Fibroblast of skin of left quadriceps (primary cell): ENCODE data around the gene ASRGL1.
A peak's percentile ranks its signal among the peaks of the same experiment; 100 is the strongest.
"Not testable (repeated sequence)": the region's sequence is repeated elsewhere in the genome, so short reads cannot be mapped to it uniquely, and the experiment has no call there.

Experiments used
- DNase-seq, 2 experiments: peaks; one replicate each; pipeline ENCODE4 v3.0.0-alpha.2; 2013; ENCODE audit warnings: low read depth in 2 of 2

ASRGL1 gene

DNA sequence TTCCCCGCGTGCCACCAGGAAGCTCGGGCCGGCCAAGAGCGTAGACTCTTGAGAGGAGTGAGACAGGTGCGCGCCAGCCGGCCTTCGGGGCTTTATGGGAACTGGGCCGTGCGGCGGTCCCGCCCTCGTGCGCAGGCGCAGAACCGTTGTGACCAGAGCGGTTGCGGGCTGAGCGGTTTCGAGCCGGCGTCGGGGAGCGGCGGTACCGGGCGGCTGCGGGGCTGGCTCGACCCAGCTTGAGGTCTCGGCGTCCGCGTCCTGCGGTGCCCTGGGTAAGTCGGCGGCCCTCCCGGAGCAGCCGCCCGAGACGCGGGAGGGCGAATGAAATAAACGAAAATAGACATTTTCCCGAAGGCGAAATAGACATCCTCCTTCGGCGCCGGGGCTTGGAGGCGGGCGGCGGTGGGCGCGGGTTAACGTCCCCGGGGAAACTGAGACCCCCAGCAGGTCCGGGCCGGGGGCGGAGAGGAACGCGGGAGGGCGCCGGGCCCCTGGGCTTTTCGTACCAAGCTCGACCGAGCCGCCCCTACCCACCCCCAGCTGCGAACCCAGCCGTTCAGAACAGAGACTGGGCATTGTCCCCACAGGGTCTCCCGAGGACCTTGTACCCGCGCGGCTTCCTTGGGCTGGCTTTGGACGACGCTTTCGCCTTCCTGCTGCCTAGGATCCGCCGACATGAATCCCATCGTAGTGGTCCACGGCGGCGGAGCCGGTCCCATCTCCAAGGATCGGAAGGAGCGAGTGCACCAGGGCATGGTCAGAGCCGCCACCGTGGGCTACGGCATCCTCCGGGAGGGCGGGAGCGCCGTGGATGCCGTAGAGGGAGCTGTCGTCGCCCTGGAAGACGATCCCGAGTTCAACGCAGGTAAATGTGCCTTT lies at the start of gene ASRGL1:
Gene ASRGL1 (plus strand): TSS at position 146 of the 879 bp plus-strand sequence. CDS start 530 bp downstream, at position 676.
- DNase-seq, result peak; percentile 11 to 14

DNA sequence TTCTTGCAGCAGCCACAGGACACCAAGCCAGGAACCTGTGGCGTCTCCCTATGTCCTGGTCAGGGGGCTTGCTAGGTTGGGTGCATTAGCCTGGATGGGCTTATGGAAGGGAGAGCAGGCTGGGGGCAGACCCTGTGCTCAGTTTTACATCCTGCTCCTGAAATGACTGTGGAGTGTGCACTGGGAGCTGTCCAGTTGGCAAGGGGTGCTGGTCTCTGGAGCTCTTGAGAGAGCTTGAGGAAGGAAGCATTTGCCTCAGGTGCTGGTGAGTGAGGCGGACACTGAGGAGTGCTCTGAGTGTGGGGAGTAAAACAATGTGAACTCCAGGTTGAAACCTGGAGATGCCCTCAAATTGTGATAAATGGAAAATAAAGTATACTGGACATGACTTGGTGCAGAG lies 41.7 kb upstream of the ASRGL1 start:
- DNase-seq, result peak in 1 of 2 experiments; percentile 0

DNA sequence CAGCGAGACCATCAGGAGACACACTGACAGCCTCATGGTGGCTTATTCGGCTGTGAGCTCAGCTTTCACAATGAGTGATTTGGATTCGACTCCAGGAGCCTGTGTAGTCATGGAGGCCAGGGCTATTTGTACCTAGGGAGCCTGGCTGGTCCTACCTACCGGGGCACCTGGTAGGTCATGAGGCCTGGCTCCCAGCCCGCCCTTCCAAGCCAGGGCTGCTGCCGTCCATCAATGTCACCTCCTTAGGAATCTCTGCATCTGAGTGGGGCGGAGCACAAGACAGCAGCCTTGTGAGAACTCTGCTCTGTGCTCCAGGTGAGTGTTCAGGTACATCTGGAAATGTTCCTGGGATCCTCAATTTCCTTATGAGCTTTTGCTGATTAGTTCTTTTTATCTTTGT lies 38.3 kb upstream of the ASRGL1 start, which contains the start of gene SCGB1D4:
Gene SCGB1D4 (minus strand): TSS at position 101 of the 400 bp plus-strand sequence. CDS start 65 bp downstream, at position 36.
- DNase-seq, result no peak

DNA sequence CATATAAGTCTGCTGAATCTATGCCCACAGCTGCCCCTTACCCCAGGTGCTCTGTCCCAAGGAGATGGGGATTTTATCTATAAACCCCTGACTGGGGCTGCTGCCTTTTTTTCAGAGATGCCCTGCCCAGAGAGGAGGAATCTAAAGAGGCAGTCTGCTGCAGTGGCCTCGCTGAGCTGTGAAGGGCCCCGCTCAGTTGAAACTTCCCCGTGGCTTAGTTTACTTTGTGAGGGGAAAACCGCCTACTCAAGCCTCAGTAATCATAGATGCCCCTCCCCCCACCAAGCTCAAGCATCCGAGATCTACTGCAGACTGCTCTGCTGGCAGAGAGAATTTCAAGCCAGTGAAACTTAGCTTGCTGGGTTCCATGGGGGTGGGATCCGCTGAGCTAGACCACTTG lies 31.0 kb upstream of the ASRGL1 start:
- DNase-seq, result no peak

DNA sequence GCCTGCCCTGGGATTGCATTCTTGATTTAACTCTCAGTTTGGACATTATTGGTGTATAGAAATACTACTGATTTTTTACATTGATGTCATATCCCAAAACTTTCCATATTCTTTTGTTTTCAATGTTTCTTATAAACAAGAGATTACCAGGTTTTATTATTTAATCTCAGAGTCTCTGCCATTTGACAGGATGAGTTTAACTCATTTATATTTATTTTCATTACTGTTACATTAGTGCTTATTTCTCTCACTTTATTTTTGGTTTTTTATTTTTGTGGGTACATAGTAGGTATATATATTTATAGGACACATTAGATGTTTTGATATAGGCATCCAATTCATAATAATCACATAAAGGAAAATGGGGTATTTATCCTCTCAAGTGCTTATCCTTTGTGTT lies 29.3 kb upstream of the ASRGL1 start:
- DNase-seq, result no peak

DNA sequence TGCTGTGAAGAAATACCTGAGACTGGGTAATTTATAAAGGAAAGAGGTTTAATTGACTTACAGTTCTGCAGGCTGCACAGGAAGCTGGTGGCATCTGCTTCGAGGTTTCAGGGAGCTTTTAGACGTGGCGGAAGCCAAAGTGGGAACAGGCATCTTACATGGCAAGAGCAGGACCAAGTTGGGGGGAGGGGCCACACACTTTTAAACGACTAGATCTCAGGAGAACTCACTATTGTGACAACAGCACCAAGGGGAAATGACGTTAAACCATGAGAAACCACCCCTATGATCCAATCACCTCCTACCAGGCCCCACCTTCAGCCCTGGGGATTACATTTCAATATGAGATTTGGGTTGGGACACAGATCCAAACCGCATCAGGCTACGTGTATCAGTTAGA lies 27.3 kb upstream of the ASRGL1 start:
- no peak for DNase-seq

DNA sequence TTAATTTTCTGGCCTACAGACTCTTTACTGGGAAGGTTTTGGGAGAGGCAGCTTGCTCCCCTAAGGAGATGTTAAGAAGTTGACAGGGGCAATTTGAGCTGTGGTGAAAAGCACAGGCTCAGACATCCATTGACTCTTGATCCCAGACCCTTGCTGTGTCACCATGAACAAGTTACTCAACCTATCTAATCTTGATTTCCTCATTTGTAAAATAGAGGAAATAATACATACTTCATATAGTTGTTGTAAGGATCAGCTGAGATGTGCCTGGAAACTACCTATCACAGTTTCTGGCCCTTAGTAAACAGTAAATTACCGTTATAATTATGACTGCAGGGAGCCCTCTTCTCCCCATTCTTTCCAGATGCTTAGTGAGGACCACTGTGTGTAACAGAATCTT lies 21.8 kb upstream of the ASRGL1 start:
- no peak for DNase-seq

DNA sequence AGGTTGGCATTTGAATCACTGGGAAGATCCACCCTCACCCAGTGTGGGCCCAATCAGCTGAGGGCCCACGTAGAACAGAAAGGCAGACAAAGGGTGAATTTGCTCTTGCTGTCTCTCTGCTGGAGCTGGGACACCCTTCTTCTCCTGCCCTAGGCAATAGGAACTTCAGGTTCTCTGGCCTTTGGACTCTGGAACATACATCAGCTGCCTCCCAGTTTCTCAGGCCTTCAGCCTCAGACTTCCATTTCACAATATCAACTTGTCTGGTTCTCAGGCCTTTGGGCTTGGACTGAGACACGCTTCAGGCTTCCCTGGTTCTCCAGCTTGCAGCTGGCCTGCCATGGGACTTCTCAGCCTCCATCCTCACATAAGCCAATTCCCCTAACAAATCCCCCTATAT lies 14.7 kb upstream of the ASRGL1 start:
- DNase-seq, result no peak

DNA sequence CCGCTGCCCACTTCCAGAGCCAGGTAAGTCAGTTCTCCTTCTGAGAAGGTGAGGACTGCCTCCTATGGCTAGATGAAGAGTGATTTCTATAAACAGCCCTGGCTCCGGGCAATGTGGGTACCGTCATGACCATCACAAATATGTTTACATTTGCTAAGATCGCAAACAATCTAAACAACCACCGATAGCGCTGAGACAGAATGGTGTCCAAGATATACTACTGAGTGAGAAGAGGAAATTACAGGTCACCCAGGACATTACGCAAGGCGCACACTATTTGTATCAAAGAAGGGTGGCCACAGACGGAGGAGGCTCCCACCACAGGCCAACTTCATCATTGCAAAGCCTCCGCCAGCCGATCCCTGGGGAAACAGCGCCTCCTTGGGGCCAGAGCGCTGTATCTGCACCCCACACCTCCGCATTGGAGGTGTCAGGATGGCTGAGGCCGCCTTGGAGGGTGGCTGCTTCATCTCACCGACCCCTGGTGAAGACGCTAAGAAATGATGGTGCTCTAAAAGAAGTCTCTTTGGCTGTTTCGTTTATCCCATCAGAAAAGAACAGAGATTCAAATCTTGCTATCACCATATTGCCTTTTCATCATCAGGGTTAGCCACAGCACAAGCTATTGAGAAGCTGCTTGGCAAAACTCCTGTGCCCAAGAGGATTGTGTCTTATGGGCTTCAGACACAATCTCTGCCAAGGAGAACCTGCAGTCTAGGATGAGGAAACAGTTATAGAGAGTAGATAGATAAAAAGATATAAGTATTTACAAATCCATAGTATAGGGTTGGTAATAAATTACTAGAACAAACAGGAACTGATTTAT lies 12.3 kb upstream of the ASRGL1 start:
- no peak for DNase-seq

DNA sequence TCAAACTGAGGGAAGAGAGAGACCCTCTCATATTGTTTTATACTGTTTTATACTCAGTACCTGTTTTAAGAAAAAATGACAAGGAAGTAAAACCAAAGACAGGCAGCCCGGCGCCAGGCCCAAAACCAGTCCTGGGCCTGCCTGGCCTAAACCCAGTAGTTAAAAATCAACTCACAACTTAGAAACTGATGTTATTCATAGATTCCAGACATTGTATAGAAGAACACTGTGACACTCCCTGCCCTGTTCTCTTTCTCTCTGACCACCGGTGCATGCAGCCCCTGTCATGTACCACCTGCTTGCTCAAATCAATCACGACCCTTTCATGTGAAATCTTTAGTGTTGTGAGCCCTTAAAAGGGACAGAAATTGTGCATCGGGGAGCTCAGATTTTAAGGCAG lies 11.5 kb upstream of the ASRGL1 start:
- not testable (repeated sequence) for DNase-seq

DNA sequence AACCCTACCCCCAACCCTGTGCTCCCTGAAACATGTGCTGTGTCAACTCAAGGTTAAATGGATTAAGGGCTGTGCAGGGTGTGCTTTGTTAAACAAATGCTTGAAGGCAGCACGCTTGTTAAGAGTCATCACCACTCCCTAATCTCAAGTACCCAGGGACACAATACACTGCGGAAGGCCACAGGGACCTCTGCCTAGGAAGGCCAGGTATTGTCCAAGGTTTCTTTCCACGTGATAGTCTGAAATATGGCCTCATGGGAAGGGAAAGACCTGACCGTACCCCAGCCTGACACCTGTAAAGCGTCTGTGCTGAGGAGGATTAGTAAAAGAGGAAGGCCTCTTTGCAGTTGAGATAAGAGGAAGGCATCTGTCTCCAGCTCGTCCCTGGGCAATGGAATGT lies 10.5 kb upstream of the ASRGL1 start:
- DNase-seq, result not testable (repeated sequence)

DNA sequence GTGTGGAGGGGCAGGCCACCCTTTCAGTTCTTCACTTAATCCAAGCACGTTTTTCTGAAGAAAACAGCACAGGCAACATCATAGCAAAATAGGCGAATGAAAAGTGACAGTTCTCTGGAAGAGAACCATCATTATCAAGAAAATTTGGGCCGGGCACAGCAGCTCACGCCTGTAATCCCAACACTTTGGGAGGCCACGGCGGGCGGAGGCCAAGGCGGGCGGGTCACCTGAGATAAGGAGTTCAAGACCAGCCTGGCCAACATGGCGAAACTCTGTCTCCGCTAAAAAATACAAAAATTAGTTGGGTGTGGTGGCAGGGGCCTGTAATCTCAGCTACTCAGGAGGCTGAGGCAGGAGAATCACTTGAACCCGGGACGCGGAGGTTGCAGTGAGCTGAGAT lies 9.7 kb upstream of the ASRGL1 start:
- DNase-seq, result not testable (repeated sequence)

DNA sequence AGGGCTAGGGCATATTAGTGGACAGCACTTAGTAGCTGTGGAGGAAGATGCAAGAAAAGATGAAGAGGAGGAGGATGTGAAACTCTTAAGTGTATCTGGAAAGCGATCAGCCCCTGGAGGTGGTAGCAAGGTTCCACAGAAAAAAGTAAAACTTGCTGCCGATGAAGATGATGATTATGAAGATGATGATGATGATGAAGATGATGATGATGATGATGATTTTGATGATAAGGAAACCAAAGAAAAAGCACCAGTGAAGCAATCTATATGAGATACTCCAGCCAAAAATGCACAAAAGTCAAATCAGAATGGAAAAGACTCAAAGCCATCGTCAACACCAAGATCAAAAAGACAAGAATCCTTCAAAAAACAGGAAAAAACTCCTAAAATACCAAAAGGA lies 6.0 kb upstream of the ASRGL1 start:
- DNase-seq, result not testable (repeated sequence)

DNA sequence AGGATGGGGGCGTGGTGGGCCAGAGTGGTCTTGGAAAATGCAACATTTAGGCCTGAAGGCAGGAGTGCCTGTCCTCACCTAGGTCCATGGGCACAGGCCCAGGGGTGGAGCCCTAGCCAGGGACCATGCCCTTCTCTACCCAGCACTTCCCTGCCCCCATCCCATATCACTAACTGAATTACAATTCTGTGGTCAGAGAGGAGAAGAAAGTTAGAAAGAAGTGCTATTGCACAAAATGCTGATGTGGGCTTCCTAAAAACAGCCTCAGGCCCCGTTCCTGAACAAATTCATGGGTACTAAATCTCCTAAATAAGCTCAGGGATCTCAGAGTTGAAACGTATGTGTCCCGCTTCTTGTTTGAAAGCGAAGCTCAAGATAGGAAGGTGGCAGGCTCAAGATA lies 3.5 kb upstream of the ASRGL1 start:
- no peak for DNase-seq

DNA sequence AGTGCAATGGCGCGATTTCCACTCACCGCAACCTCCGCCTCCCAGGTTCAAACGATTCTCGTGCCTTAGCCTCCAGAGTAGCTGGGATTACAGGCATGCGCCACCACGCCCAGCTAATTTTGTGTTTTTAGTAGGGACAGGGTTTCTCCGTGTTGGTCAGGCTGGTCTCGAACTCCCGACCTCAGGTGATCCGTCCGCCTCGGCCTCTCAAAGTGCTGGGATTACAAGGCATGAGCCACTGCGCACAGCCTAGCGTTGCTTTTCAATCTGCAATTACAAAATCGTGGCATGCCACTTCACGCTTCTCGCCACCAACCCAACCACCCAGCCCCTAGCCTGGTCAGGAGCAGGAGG lies 322 bp upstream of the ASRGL1 start:
- DNase-seq, result not testable (repeated sequence)

DNA sequence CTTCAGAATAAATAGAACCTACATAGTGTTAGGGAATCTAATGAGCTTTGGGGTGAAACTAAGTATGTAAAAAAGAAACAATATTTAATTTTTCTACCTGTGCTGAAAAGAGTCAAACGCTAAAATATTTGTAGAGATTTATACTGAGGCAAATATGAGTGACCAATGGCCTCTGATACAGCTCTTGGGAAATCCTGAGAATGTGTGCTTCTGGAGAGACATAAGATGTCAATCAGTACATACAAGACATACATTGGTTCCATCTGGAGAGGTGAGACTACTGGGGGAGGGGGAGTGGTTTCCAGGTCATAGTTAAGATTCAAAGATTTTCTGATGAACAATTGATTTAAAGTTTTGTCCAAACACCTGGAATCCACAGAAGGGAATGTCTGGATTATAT lies 970 bp downstream of the ASRGL1 start:
- DNase-seq, result no peak

DNA sequence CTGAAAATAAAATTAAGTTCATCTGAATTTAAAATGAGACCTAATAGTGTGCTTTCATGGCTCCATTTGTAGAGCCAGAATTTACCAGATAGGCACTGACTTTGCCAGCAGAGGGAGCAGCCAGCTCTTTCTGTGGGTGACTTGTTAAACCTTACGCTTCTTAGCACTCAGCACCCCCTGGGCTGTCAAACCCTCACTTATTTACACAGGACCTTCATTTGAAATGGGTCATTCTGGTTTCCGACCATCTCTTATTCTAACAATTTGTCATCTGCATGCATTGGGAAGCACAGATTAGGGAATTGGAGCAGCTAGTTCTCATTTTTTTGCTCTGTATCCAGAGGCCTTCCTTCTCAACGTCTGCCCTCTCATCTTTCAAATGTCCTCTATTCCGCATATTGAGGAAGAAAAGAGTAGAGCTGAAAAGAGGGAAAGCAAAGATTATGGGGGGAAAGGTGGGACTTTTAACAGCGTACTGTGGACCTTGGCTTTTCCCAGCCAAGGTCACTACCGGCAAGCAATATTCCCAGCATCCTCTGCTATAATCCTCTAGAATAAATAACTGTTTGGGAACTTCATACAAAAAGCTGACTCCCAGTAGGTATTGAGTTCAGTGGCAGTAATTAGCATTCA lies 3.1 kb downstream of the ASRGL1 start:
- DNase-seq, result peak; percentile 3 to 6

DNA sequence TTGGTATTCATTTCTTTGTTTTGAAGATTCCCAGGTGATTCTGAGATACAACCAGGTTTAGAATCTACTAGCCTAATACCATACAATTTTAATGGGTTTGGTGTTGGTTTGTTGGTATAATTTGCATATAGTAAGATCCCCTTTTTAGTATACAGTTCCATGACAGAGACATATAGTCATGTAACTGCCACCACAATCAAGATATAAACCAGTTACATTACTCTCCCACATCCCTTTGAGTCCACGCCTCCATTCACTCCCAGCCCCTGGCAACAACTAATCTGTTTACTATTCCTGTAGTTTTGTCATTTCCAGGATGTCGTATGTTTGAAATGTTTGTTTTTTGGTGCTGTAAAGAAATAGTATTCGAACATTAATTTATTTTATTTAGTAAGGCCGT lies 4.3 kb downstream of the ASRGL1 start:
- DNase-seq, result no peak

DNA sequence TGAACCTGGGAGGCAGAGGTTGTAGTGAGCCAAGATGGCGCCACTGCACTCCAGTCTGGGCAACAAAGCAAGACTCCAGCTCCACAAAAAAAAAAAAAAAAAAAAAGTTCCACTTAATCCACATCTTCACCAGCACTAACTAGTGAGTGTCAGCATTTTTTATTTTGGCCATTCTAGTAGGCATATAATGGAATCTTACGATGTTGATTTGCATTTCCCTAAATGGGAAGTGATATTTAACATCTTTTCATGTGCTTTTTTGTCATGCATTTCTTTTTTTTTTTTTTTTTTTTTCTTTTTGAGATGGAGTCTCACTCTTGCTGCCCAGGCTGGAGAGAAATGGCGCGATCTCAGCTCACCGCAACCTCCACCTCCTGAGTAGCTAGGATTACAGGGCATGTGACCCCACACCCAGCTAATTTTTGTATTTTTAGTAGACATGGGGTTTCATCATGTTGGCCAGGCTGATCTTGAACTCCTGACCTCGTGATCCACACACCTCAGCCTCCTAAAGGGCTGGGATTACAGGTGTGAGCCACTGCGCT lies 6.5 kb downstream of the ASRGL1 start:
- DNase-seq, result not testable (repeated sequence)

DNA sequence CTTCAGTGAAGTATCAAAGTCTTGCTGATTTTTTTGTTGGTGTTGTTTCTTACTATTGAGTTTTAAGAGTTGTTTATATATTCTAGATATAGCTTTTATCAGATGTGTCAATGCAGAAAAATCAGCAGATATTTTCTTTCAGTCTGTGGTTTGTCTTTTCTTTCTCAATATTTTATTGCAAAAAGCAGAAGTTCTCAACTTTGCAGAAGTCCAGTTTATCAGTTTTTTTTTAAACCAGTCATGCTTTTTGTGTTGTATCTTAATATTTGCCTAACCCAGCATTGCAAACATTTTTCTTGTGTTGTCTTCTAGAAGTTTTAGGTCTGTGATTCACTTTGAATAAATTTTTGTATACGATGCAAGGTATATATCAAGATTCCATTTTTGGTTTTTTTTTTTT lies 7.0 kb downstream of the ASRGL1 start:
- no peak for DNase-seq

DNA sequence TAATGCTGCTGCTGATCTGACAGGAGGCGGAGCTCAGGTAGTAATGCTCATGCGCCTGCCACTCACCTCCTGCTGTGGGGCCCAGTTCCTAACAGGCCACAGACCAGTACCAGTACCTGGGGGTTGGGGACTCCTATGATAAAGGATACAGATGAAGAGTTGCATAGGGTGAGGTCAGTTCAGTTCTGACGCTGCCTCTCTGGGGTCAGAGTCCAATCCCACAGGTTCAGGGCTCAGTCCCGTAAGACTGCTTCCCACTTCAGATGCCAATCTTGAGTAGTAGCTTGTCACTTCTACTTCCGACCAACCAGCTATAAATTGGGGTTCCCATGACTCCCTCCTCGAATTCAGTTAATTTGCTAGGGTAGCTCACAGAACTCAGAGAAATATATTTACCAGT lies 8.6 kb downstream of the ASRGL1 start:
- no peak for DNase-seq
